DMS 273 treated with DMSO at 0.1 percent for 48 hours (cell line): ENCODE results near the gene ZNF799.
"Not testable (repeated sequence)": the region's sequence is repeated elsewhere in the genome, so short reads cannot be mapped to it uniquely, and the experiment has no call there.

Source experiments
- DNase-seq: peaks from one replicate; lab custom pipeline; 2025; lab: John Stamatoyannopoulos, UW

The ZNF799 gene

GRCh38 chr19:12362236-12362635 lies 38.8 kb downstream of the ZNF799 start:
- DNase-seq: not testable (repeated sequence)

DNA sequence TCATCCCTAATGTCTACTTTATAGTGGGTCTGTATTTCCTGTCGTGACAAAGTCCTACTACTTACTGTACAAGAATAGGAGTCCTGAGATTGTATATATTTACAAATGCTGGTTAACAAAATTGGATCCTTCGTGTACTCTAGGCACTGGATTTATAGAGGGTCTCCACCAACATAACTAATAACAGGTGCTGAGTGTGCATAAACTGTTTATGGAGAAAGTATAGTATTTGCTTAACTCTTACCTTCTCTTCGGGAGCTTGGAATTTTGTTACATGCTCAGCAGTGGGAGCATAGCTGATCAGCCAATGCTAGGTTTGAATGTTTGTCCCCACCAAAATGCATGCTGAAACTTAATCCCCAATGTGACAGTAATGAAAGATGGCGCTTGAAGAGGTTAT lies 47.7 kb downstream of the ZNF799 start:
- no peak for DNase-seq

- no peak for DNase-seq
Observed at GRCh38 chr19:12350890-12351197, 50.2 kb downstream of the ZNF799 start.

DNA sequence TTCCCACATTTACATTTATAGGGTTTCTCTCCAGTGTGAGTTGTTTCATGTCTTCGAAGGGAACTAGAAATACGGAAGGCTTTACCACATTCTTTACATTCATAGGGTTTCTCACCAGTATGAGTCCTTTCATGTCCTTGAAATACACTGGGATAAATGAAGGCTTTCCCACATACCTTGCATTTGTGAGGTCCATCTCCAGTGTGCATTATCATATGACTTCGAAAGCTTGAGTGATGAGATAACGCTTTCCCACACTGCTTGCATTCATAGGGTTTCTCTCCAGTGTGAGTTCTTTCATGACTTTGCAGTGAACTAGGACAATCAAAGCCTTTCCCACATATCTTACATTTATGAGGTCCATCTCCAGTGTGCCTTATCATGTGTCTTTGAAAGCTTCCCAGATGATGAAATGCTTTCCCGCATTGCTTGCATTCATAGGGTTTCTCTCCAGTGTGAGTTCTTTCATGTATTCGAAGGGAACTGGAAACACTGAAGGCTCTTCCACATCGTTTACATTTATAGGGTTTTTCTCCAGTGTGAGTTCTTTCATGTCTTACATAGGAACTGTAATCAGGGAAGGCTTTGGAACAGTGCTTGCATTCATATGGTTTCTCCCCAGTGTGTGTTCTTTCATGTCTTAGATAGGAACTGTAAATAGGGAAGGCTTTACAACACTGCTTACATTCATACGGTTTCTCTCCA lies 50.7 kb downstream of the ZNF799 start:
- DNase-seq: no peak

GRCh38 chr19:12346896-12347295 lies 54.2 kb downstream of the ZNF799 start:
- no peak for DNase-seq

DNA sequence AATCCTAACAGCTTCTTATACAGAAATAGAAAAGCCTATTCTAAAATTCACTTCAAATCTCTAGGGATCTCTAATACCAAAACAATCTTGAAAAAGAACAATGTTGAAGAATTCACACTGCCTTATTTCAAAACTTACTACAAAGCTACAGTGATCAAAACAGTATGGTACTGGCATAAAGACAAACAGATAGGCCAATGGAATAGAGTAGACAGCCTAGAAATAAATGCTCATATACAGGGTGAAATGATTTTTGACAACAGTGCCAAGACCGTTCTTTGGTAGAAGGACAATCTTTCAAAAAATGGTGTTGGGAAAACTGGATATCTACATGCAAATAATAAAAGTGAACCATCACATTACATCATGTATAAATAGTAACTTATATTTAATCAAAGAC lies 55.9 kb downstream of the ZNF799 start:
- no peak for DNase-seq
